B cell (primary cell): Measurements from ENCODE around the gene UBA1.

Experiments
- CTCF ChIP-seq: fragments of 200-600 bp; IDR thresholded peaks from one replicate; pipeline ENCODE4 v1.8.0; 2022; ENCODE audit warnings: antibody characterized with exemption, mild to moderate bottlenecking
- EZH2 ChIP-seq: IDR thresholded peaks from 2 replicates; pipeline ENCODE4 v1.6.1; 2012; ENCODE audit warnings: borderline replicate concordance, low read depth, mild to moderate bottlenecking, moderate library complexity, low read length; ENCODE audit not compliant: insufficient read depth, poor library complexity, severe bottlenecking

- TF ChIP-seq CTCF (no peak), EZH2 (no peak)
These were observed 11.3 kb downstream of the UBA1 start for GRCh38 chrX:47204970-47205369.
